GM19463 (cell line): ENCODE data around the gene ACHE.
A peak's percentile ranks its signal among the peaks of the same experiment; 100 is the strongest.
"Not testable (repeated sequence)": the region's sequence is repeated elsewhere in the genome, so short reads cannot be mapped to it uniquely, and the experiment has no call there.

Experiments used
- ATAC-seq: cut with Tn5 transposase; IDR thresholded peaks from one replicate; pipeline ENCODE4 v1.9.1; 2021; ENCODE audit warnings: mild to moderate bottlenecking, moderate library complexity; ENCODE audit not compliant: unreplicated experiment

The ACHE gene

DNA sequence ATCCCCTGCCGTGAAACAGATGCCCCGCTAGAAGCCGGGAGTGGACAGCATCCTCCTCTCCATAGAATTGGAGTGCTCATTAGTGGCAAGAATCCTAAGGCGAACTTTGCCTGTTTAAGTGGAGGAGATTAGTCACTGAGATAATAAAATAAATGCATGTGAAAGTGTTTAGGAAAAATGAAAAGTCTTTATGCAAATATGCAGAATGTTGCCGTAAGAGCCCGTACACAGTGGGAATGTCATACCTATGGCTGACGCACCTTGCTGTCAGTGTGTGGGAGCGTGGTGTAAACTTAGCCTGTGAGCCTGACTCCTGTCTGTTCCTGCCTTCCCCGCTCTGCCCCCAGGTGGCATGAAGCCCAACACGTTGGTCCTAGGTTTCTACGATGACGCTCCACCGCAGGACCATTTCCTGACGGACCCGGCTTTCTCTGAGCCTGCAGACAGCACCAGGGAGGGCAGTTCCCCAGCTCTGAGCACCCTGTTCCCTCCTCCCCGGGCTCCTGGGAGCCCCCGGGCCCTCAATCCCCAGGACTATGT lies 30.2 kb downstream of the ACHE start:
- ATAC-seq = no peak

DNA sequence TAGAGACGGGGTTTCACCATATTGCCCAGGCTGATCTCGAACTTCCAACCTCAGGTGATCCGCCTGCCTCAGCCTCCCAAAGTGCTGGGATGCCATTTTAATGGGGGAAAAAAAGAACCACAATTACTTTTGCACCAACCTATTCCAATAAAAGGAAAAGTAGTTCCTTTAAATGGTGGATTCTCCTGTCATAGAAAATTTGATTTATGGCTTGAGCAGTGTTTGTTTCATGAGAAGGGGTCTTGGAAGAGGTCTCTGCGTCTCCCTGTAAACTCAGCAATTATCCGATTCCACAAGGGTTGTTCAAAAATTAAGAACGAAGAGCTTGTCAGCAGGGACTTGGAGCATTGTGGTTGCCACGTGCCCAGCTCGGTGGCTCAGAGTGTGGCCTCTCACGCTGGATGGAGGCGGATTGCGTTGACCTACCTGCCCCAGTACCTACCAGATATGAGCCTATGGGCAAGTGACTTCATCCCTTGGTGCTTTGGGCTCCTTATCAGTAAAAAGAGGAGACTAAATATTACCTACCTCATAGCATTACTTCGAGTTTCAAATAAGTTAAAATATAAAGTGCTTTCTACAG lies 31.3 kb downstream of the ACHE start:
- ATAC-seq = no peak

DNA sequence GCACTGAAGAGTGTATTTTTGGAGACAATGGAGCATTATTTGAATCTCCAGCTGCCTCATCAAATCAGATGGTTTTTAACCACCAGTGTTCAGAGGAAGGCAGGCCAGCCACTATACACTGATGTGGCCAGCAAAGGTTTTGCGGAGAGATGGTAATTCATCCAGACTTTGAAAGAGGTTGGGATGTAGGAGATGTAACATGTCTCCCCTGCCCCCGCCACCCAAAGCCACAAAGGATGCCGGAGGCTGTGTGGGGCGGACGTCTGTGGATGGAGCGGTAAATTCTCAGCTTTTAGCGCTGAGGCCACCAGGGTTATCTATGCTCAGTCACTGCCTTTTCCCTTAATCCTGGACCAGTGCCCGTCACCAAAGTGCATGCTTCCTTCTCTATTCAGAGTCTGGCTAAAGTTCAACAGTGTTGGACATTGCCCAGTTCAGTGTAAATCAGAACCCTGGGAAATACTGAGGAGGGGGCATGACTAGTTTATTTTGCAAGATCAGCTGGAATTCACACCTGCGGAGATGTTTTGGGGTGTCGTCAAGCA lies 32.2 kb downstream of the ACHE start:
- no peak for ATAC-seq

DNA sequence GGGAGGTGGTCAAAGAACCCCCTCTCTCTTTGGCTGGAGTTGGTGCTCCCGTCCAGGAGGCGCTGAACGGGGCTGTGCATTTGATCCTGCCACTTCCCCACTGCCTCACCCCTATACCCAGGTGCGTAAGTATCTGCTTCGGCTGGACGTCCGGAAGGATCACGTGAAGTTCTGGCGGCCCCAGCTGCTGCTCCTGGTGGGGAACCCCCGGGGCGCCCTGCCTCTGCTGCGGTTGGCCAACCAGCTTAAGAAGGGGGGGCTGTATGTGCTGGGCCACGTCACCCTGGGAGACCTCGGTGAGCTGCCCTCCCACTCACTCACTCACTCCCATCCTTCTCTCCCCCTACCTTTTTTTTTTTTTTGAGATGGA lies 34.1 kb downstream of the ACHE start:
- no peak for ATAC-seq

DNA sequence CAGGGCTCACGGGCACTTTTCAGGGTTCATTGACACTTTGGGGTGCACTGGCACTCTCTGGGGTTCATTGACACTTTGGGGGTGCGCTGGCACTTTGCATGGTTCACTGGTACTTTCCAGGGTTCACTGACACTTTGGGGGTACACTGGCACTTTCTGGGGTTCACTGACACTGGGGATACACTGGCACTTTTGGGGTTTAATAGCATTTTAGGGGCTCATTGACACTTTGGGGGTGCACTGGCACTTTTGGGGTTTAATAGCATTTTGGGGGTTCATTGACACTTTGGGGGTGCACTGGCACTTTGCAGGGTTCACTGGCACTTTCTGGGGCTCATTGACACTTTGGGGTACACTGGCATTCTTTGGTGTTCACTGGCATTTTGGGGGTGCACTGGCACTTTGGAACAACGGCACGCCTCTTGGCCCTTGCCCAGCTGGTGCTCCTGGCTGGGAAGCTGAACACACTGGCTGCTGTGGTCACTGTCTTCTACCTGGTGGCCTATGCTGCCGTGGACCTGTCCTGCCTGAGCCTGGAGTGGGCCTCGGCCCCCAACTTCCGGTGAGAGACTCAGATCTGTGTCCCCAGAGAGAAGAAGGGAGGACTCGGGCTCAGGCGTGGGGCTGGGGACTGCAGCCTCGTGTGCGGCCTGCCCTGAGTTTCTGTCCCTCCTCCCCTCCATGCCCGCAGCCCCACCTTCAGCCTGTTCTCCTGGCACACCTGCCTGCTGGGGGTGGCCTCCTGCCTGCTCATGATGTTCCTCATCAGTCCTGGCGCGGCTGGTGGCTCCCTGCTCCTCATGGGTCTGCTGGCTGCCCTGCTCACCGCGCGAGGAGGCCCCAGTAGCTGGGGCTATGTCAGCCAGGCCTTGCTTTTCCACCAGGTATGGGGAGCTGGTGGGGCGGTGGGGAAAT lies 34.7 kb downstream of the ACHE start:
- ATAC-seq = no peak

DNA sequence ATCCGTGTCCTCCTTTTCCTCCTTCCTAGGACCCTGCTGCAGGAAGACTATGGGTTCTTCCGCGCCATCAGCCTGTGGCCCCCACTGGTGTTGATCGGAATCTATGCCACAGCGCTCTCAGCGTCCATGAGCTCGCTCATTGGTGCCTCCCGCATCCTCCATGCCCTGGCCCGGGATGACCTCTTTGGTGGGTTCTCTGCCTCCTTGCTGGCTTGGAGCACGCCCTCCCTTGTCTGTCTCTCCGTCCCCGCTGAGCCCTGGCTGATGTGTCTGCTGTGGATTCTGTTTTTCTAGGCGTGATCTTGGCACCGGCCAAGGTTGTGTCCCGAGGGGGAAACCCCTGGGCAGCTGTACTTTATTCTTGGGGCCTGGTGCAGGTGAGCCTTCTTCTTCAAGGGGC lies 35.8 kb downstream of the ACHE start:
- no peak for ATAC-seq

DNA sequence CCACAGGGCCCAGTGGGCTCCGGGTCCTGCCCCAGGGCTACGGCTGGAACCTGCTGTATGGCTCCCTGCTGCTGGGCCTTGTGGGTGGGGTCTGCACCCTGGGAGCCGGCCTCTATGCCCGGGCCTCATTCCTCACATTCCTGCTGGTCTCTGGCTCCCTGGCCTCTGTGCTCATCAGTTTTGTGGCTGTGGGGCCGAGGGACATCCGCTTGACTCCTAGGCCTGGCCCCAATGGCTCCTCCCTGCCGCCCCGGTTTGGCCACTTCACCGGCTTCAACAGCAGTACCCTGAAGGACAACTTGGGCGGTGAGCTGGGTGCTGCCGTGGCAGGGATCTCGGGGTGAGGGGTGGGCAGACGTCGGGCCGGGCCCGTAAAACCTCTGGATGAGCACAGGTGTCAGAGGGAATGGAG lies 38.8 kb downstream of the ACHE start:
- no peak for ATAC-seq

DNA sequence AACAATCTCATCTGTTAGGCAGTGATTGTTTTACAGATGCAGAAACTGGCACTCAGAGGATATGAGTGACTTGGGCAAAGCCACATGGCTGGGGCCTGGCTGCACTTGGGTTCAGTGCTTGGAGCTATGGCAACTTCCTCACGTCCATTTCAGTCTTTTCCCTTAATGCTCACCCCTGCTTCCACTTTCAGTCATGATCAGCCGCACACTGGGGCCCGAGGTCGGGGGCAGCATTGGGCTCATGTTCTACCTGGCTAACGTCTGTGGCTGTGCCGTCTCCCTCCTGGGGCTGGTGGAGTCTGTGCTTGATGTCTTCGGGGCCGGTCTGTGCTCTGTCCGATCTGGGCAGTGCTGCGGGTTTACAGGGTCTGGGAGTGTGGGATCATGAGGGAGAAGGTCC lies 40.2 kb downstream of the ACHE start:
- no peak for ATAC-seq

DNA sequence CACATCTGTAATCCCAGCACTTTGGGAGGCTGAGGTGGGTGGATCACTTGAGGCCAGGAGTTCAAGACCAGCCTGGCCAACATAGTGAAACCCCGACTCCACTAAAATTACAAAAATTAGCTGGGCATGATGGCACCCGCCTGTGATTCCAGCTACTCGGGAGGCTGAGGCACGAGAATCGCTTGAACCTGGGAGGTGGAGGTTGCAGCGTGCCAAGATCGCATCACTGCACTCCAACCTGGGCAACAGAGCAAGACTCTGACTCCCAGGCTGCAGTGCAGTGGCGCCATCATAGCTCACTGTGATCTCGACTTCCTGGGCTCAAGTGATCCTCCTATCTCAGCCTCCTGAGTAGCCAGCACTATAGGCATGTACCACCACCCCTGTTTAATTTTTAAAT lies 40.8 kb downstream of the ACHE start:
- ATAC-seq = not testable (repeated sequence)

DNA sequence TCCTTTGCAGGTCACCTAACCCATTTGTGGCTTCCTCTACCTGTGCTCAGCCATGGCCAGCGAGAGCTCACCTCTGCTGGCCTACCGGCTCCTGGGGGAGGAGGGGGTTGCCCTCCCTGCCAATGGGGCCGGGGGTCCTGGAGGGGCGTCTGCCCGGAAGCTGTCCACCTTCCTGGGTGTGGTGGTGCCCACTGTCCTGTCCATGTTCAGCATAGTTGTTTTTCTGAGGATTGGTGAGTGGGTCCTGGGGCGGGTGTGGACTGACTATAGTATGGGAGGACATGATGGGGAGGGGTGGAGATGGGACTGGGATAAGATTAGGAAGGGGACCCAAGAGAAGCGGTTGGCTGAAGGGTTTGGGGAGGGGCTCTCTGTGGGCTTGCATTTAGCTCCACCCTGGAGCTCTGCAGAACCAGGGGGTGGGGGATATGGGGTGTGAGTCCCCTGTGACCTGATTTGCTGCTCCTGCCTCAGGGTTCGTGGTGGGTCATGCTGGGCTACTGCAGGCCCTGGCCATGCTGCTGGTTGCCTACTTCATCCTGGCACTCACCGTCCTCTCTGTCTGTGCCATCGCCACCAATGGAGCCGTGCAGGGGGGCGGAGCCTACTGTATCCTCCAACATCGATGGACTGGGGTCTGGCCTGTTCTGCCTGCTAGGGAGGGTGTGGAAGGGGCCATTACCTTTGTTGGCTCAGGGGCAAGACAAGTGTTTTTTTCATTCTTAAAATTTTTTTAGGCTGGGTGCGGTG lies 41.4 kb downstream of the ACHE start:
- ATAC-seq = no peak

DNA sequence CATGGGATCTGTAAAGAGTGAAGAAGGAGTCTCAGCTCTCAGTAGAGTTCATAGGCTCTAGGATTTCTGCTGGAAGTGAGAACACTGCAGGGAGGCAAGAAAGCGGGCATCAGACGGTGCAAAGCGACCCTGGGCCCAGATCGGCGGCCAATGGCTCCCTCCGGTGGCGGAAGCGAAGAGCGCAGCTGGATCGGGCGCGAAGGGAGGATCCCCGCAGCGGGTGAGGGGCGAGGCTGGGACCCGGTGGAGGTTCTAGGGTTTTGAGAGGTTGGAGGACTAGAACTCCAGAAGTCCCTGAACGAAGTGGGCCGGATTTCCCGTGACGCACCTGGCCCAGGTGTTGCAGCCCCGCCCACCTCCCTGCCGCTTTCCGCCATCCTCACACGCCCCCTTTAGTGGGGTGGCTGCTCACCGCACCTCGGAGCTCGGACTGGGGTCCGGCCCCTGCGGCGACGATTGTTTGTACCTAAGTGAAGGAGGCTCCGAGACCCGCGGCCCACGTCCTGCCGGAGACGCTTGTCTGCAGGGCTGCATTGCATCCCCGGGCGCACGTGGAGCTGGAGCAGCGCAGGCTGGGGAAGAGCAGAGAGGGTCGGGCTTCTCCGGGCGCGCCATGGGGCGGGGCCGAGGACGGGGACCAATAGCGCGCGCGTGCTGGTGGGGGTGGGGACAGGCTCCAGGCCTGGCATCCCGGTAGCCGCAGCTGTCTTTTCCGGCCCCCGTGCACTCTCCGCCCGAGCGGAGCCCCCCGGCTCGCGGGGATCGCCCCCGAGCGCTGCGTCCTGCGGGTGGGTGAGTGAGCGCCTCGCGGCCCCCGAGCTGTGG lies 43.4 kb downstream of the ACHE start, which contains the start of gene SLC12A9:
Gene SLC12A9, plus strand, starts transcription at position 666 of the 825 bp plus-strand sequence. CDS start 1,485 bp downstream, outside the sequence.
- ATAC-seq = peak; percentile 95

DNA sequence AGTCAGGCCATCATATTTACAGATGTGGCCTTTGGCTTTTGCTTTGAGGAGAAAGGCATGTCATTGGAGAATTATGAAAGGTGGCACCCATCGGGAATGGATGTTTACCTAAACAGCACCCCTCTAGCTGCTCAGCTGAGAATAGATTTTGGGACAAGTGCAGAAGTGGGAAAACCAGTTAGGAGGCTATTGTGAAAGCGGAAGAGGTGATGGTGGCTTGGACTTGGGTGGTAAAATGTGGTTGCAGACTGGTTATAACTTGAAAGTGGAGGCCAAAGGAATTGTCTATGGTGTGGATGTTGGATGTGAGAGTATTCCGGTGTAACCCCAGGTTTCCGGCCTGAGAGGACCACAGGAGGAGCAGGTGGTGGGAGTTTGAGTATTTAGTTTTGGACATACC lies 48.3 kb downstream of the ACHE start:
- no peak for ATAC-seq

DNA sequence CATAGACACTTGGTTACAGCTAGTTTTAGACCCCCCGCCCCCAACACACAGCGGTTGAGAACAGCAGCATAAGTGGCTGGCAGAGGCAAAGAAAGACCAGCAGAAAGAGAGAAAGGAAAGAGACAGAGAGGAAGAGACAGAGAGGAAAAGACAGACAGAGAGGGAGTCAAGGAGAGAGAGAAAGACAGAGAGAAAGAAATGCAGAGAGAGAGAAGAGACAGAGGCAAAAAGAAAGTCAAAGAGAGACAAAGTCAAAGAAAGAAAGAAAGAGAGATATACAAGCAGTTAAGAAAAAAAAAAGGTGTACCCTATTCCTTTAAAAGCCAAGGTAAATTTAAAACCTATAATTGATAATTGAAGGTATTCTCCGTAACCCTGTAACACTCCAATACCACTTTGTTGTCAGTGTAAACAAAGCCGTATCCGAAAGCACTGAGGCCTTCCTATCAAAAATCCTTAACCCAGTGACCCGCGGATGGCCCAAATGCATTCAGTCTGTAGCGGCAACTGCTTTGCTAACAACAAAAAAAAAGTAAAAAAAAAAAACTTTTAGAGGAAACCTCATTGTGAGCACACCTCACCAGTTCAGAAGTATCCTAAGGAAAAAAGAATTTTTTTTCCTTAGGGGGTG lies 55.1 kb downstream of the ACHE start:
- ATAC-seq = no peak
